HL-60 (cell line): ENCODE data around the gene FAS.

Experiments used
- DNase-seq, 2 experiments: peaks; one replicate each; pipeline ENCODE4 v3.0.0-alpha.2; 2010 to 2020; ENCODE audit warnings: low read depth in 1 of 2, low spot score in 1 of 2
- H3K27ac ChIP-seq: fragments of 250-450 bp; sonication (Bioruptor Pico); replicated peaks from 2 replicates; pipeline ENCODE4 v1.5.1; 2020; ENCODE audit warnings: mild to moderate bottlenecking, moderate library complexity
- H3K27me3 ChIP-seq: fragments of 250-450 bp; sonication (Bioruptor Pico); 2 replicates; pipeline ENCODE4 v1.5.1; 2021; ENCODE audit warnings: mild to moderate bottlenecking, moderate library complexity; ENCODE audit not compliant: insufficient read depth, poor library complexity, severe bottlenecking
- H3K4me3 ChIP-seq: replicated peaks from 2 replicates; pipeline ENCODE4 v1.5.1; 2011; ENCODE audit warnings: mild to moderate bottlenecking, control low read depth, low read length; ENCODE audit not compliant: insufficient read depth
- GABPA ChIP-seq: IDR thresholded peaks from 2 replicates; pipeline ENCODE4 v1.6.1; 2012; ENCODE audit warnings: low read depth
- POLR2AphosphoS5 ChIP-seq: IDR thresholded peaks from 2 replicates; pipeline ENCODE4 v1.6.1; 2012; ENCODE audit warnings: low read depth
- SPI1 ChIP-seq: IDR thresholded peaks from 2 replicates; pipeline ENCODE4 v1.6.1; 2012; ENCODE audit warnings: low read depth, mild to moderate bottlenecking, borderline replicate concordance
- TF ChIP-seq, protein P1 (sequence below): IDR thresholded peaks from one replicate; pipeline ENCODE4 v1.5.1; 2011; ENCODE audit warnings: low read length, control low read depth, inconsistent platforms; ENCODE audit not compliant: insufficient read depth
- TF ChIP-seq, protein P2 (sequence below): IDR thresholded peaks from 2 replicates; pipeline ENCODE4 v1.6.1; 2012; ENCODE audit warnings: low read depth; ENCODE audit not compliant: insufficient replicate concordance

FAS gene

DNA sequence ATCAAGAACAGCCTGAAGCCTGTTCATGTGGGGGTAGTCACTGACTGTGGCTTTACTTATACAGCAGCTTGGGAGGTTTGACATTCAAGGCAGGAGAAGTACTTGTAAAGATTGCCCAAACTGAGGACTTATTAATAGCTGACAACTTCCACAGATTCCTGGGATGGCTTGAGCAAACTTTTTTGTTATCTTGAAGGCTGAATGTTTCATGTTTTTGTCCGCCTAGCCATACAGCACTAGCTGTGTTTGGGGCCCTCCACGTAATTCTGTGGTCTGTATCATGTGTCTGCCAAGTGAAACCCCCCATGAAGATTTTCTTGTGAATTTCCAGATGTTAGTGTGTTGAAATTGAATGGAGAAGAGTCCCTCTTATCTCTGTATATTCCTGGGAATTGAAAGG lies 38.6 kb downstream of the FAS start:
- no peak overlapping the region for H3K27ac ChIP-seq

DNA sequence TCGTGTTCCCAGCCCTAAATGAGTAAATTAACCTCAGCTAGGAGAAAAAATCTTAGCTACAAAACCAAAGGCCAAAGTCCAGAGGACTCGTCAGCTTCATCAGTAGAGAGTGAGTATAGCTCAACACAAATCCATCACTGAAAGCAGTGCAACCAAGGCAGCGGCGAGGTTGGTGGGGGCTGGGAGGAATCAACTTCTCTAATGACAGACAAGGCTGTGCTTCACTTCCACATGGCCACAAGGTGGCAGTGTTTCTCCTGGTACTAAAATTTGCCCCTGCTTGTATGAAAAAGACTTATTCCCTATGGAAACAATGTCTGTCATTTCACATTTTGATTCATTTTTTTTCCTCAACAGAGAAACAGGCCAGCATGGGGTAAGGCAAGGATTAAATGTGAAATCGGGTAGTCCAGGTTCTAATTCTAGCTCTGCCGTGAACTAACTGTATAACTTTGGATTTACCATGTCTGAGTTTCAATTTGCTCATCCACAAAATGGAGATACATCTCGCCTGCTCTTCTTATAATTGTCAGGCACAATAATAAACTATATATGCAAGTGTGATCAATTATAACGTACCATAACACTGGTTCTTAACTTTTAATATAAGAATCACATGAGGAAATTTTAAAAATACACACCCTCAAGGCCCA lies 39.3 kb downstream of the FAS start:
- H3K27me3 ChIP-seq: no peaks in the 10 kb centered on the region
- H3K4me3 ChIP-seq: no peak overlapping the region
- DNase-seq: peak; percentile 29 to 65
- no peak for TF ChIP-seq GABPA
- TF ChIP-seq, protein P1, sequence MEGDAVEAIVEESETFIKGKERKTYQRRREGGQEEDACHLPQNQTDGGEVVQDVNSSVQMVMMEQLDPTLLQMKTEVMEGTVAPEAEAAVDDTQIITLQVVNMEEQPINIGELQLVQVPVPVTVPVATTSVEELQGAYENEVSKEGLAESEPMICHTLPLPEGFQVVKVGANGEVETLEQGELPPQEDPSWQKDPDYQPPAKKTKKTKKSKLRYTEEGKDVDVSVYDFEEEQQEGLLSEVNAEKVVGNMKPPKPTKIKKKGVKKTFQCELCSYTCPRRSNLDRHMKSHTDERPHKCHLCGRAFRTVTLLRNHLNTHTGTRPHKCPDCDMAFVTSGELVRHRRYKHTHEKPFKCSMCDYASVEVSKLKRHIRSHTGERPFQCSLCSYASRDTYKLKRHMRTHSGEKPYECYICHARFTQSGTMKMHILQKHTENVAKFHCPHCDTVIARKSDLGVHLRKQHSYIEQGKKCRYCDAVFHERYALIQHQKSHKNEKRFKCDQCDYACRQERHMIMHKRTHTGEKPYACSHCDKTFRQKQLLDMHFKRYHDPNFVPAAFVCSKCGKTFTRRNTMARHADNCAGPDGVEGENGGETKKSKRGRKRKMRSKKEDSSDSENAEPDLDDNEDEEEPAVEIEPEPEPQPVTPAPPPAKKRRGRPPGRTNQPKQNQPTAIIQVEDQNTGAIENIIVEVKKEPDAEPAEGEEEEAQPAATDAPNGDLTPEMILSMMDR: peak; percentile 60
- no peak overlapping the region for H3K27ac ChIP-seq

More for the DNA sequence above, 38.6 kb downstream of the FAS start:
- TF ChIP-seq, protein P1: no peak
- TF ChIP-seq, protein P2, sequence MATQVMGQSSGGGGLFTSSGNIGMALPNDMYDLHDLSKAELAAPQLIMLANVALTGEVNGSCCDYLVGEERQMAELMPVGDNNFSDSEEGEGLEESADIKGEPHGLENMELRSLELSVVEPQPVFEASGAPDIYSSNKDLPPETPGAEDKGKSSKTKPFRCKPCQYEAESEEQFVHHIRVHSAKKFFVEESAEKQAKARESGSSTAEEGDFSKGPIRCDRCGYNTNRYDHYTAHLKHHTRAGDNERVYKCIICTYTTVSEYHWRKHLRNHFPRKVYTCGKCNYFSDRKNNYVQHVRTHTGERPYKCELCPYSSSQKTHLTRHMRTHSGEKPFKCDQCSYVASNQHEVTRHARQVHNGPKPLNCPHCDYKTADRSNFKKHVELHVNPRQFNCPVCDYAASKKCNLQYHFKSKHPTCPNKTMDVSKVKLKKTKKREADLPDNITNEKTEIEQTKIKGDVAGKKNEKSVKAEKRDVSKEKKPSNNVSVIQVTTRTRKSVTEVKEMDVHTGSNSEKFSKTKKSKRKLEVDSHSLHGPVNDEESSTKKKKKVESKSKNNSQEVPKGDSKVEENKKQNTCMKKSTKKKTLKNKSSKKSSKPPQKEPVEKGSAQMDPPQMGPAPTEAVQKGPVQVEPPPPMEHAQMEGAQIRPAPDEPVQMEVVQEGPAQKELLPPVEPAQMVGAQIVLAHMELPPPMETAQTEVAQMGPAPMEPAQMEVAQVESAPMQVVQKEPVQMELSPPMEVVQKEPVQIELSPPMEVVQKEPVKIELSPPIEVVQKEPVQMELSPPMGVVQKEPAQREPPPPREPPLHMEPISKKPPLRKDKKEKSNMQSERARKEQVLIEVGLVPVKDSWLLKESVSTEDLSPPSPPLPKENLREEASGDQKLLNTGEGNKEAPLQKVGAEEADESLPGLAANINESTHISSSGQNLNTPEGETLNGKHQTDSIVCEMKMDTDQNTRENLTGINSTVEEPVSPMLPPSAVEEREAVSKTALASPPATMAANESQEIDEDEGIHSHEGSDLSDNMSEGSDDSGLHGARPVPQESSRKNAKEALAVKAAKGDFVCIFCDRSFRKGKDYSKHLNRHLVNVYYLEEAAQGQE: no peak
- no peak for TF ChIP-seq GABPA
- no peak for TF ChIP-seq SPI1
- TF ChIP-seq POLR2AphosphoS5: no peak
- Histone ChIP-seq H3K4me3 (no peak overlapping the region), H3K27me3 (no peaks in the 10 kb centered on the region)
- no peak for DNase-seq

DNA sequence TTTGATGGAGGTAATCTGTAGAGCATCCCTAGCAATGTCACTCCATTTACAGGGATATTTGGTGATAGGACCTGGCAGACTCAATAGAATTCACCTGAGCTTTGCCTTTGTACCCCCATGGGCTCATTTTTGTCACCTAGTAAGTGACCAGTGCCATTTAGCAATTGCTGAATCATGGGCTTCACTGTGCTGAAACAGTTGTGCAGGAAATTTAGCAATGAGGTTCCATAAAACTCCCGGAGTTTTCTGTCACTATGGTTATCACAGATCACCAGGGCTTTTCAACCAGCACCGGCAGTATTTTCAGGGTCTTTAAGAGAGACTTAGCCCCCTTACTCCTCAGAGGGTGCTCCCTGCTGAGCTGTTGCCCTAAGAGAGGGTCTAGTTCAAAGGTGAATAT lies 40.2 kb downstream of the FAS start:
- no peak overlapping the region; the same call in 1 of the 2 replicates for H3K27ac ChIP-seq
- no peak overlapping the region for H3K4me3 ChIP-seq
- TF ChIP-seq POLR2AphosphoS5 (no peak), SPI1 (no peak), GABPA (no peak)
- TF ChIP-seq, protein P2: no peak
- TF ChIP-seq, protein P1: no peak
- DNase-seq: peak in 1 of 2 experiments; percentile 5
- no peaks in the 10 kb centered on the region for H3K27me3 ChIP-seq
